Activated CD4-positive, alpha-beta T cell treated with anti-CD3 and anti-CD28 coated beads for 36 hours (primary cell): Measurements from ENCODE around the gene MLST8. TPM values are rescaled to one million over a fixed set of nuclear protein-coding genes. Genes with fewer than 3 reads are reported as not detected.

ENCODE experiments used
- ATAC-seq: fragments of 200-7000 bp; cut with Tn5 transposase; one replicate; pipeline ENCODE4 v1.10.0; 2021; ENCODE audit warnings: mild to moderate bottlenecking, moderate library complexity
- CTCF ChIA-PET: fragments of 350-600 bp; sonication (Branson Sonifier 250); formaldehyde crosslinking; loops from one replicate; lab custom pipeline; 2021; ENCODE audit warnings: antibody characterized with exemption; lab: Charles Lee
- POLR2A ChIA-PET: fragments of 350-600 bp; sonication (Branson Sonifier 250); formaldehyde crosslinking; loops from one replicate; lab custom pipeline; 2021; ENCODE audit warnings: antibody characterized with exemption, inconsistent platforms; lab: Charles Lee
- DNase-seq: peaks from one replicate; pipeline ENCODE4 v3.0.0-alpha.2; 2020
- H3K27ac Mint-ChIP-seq: one replicate; pipeline ENCODE4 v1.8.0; 2021; ENCODE audit warnings: mixed read lengths
- H3K27me3 Mint-ChIP-seq: one replicate; pipeline ENCODE4 v1.8.0; 2021; ENCODE audit warnings: mixed read lengths
- H3K36me3 Mint-ChIP-seq: one replicate; pipeline ENCODE4 v1.8.0; 2021; ENCODE audit warnings: low read depth, mixed read lengths
- H3K4me1 Mint-ChIP-seq: one replicate; pipeline ENCODE4 v1.8.0; 2021; ENCODE audit warnings: mixed read lengths
- H3K4me3 Mint-ChIP-seq: one replicate; pipeline ENCODE4 v1.8.0; 2021; ENCODE audit warnings: mild to moderate bottlenecking, moderate library complexity, mixed read lengths
- H3K9me3 Mint-ChIP-seq: one replicate; pipeline ENCODE4 v1.8.0; 2021; ENCODE audit warnings: low read depth, mixed read lengths
- intact Hi-C, 2 experiments: fragments of 100-400 bp; cut with DNase I in 1 of 2; cut with micrococcal nuclease in 1 of 2; formaldehyde crosslinking; loops; one replicate each; pipeline versions ENCODE4 v1.14.2 to v1.15.1; 2022 to 2024; cut with DNase I, micrococcal nuclease
- total RNA-seq, 2 experiments: library from RNA; stranded (reverse); gene quantifications; one replicate each; pipeline ENCODE4 v1.2.3, GENCODE V29; 2021

MLST8 gene
- total RNA-seq, 2 experiments from 2014 or later: 61.3 to 76.1 TPM

- intact Hi-C loops: no loop called here
- Mint-ChIP-seq H3K27me3 (no peaks in the 10 kb centered on the region), H3K4me3 (no peak overlapping the region), H3K4me1 (no peaks in the 10 kb centered on the region), H3K9me3 (no peaks in the 10 kb centered on the region), H3K27ac (no peak overlapping the region), H3K36me3 (no peaks in the 10 kb centered on the region)
- POLR2A ChIA-PET: no interaction called here
- ATAC-seq (no peak), DNase-seq (no peak)
- CTCF ChIA-PET: no interaction called here
These were observed 21.6 kb upstream of the MLST8 start for GRCh38 chr16:2183671-2184070.

DNA sequence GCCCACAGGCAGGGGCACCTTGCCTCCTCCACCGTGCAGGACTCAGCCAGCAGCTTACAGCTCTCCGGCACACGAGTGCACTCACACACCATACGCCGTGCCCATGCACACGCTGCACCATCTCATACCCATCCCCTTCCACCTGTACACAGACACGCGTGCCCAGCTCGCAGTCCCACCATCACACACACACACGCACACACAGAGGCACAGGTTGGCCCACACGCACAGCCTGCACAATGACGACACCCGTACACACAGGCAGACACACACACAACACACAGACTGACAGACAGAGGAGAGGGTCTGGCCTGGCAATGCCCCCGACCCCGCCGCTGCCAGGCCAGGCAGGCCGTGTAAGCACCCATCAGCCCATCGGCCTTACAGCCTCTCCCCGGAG is 20.9 kb upstream of the MLST8 start:
- Mint-ChIP-seq H3K36me3 (no peaks in the 10 kb centered on the region), H3K27ac (no peak overlapping the region), H3K4me1 (no peaks in the 10 kb centered on the region), H3K4me3 (no peak overlapping the region), H3K9me3 (no peaks in the 10 kb centered on the region), H3K27me3 (no peaks in the 10 kb centered on the region)
- CTCF ChIA-PET: no interaction called here
- ATAC-seq (no peak), DNase-seq (no peak)
- intact Hi-C loops: no loop called here
- POLR2A ChIA-PET: no interaction called here

DNA sequence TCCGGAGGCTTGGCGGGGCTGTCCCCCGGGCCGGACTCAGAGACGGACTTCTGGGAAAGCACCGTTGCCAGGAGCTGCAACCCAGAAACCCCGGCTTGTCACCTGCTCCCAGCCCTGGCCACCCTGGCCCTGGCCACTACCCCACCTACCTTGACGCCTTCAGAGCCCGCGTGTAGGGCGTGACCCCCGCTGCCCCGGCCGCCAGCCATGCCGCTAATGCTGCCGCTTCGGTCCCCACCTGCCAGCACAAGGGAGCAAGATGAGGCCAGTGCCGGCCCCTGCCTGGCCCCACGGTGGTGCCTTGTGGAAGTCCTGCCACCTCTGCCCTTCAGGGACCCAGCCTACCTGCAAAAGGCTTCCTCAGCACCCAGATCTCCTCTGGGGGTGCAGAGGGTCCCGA is 20.3 kb upstream of the MLST8 start:
- Mint-ChIP-seq H3K27ac (no peak overlapping the region), H3K4me1 (no peaks in the 10 kb centered on the region), H3K9me3 (no peaks in the 10 kb centered on the region), H3K27me3 (no peaks in the 10 kb centered on the region), H3K36me3 (no peaks in the 10 kb centered on the region), H3K4me3 (no peak overlapping the region)
- ATAC-seq (no peak), DNase-seq (no peak)
- CTCF ChIA-PET: no interaction called here
- POLR2A ChIA-PET: no interaction called here
- intact Hi-C loops: no loop called here

- H3K27ac Mint-ChIP-seq: no peak overlapping the region
- intact Hi-C loops: no loop called here
- ChIA-PET POLR2A (no interaction called here), CTCF (no interaction called here)
- no peaks in the 10 kb centered on the region for H3K36me3 Mint-ChIP-seq
- ATAC-seq (no peak), DNase-seq (no peak)
- H3K27me3 Mint-ChIP-seq: no peaks in the 10 kb centered on the region
- no peaks in the 10 kb centered on the region for H3K4me1 Mint-ChIP-seq
- no peaks in the 10 kb centered on the region for H3K9me3 Mint-ChIP-seq
- H3K4me3 Mint-ChIP-seq: no peak overlapping the region
These were observed 19.2 kb upstream of the MLST8 start for GRCh38 chr16:2186064-2186463.

DNA sequence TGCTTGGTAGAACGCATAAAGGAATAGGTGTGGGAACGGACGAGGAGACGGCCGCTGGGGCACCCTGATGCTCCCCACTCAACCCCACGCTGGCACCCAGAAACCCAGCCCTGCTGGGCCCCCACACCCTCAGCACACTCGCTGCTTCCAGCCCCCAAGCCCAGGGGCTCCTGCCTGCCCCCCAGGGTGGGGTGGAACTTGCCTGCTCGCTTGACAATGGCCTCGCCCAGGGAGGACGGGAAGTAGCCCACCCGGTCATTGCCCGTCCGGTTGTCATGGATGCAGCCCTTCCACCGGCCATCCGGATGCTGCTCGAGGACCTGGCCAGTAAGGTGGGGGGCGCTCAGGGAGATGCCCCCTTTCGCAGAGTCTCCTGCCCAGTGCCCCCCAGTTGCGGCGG is 18.7 kb upstream of the MLST8 start:
- POLR2A ChIA-PET: no interaction called here
- no peaks in the 10 kb centered on the region for H3K9me3 Mint-ChIP-seq
- intact Hi-C loops: no loop called here
- H3K4me3 Mint-ChIP-seq: no peak overlapping the region
- no peaks in the 10 kb centered on the region for H3K4me1 Mint-ChIP-seq
- ATAC-seq: no peak
- CTCF ChIA-PET: no interaction called here
- no peak for DNase-seq
- no peaks in the 10 kb centered on the region for H3K27me3 Mint-ChIP-seq
- H3K36me3 Mint-ChIP-seq: no peaks in the 10 kb centered on the region
- no peak overlapping the region for H3K27ac Mint-ChIP-seq

- DNase-seq (no peak), ATAC-seq (no peak)
- CTCF ChIA-PET: no interaction called here
- Mint-ChIP-seq H3K27me3 (no peaks in the 10 kb centered on the region), H3K36me3 (no peaks in the 10 kb centered on the region), H3K9me3 (no peaks in the 10 kb centered on the region), H3K27ac (no peak overlapping the region), H3K4me3 (no peak overlapping the region), H3K4me1 (no peaks in the 10 kb centered on the region)
- intact Hi-C loops: no loop called here
- POLR2A ChIA-PET: interaction anchor here (0.7 kb wide), 1 partner anchor 247 kb away, joined by 4 read pairs; no protein-coding TSS in a partner anchor
These were observed 18.0 kb upstream of the MLST8 start for GRCh38 chr16:2187212-2187611.

DNA sequence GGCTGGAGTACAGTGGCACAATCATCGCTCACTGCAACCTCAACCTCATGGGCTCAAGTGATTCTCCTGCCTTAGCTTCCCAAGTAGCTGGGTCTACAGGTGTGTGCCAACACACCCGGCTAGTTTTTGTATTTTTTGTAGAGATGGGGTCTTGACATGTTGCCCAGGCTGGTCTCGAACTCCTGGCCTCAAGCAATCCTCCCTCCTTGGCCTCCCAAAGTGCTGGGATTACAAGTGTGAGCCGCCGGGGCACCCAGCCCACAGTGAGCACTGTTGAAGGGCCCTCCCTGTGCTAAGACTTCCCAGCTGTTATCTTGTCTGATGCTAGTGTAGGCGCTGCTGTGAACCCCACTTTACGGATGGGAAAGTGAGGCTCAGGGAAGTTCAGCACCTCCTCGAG is 16.9 kb upstream of the MLST8 start:
- Mint-ChIP-seq H3K4me3 (no peak overlapping the region), H3K27ac (no peak overlapping the region), H3K4me1 (no peaks in the 10 kb centered on the region), H3K36me3 (no peaks in the 10 kb centered on the region), H3K9me3 (no peaks in the 10 kb centered on the region), H3K27me3 (no peaks in the 10 kb centered on the region)
- POLR2A ChIA-PET: interaction anchor here (1.1 kb wide), 1 partner anchor 33 kb away, joined by 6 read pairs; the partner anchor contains the start of gene TRAF7
- intact Hi-C loops: no loop called here
- ATAC-seq: no peak
- CTCF ChIA-PET: no interaction called here
- DNase-seq: no peak

GRCh38 chr16:2189252-2189893 is 15.9 kb upstream of the MLST8 start:
- Mint-ChIP-seq H3K9me3 (no peaks in the 10 kb centered on the region), H3K27ac (no peak overlapping the region), H3K4me3 (no peak overlapping the region), H3K4me1 (no peaks in the 10 kb centered on the region), H3K36me3 (no peaks in the 10 kb centered on the region), H3K27me3 (no peaks in the 10 kb centered on the region)
- intact Hi-C loops: no loop called here
- no peak for DNase-seq
- ChIA-PET CTCF (interaction anchor here (0.6 kb wide), 1 partner anchor 22 kb away, joined by 3 read pairs; no protein-coding TSS in a partner anchor), POLR2A (interaction anchor here (0.7 kb wide), 1 partner anchor 201 kb away, joined by 3 read pairs; no protein-coding TSS in a partner anchor)
- ATAC-seq: no peak

GRCh38 chr16:2190002-2190658 is 15.1 kb upstream of the MLST8 start:
- peaks cover 4% of the 10 kb centered on the region for H3K4me1 Mint-ChIP-seq
- no peak overlapping the region for H3K4me3 Mint-ChIP-seq
- POLR2A ChIA-PET: interaction anchor here (0.7 kb wide), 1 partner anchor 201 kb away, joined by 3 read pairs; no protein-coding TSS in a partner anchor
- H3K9me3 Mint-ChIP-seq: no peaks in the 10 kb centered on the region
- H3K36me3 Mint-ChIP-seq: no peaks in the 10 kb centered on the region
- intact Hi-C loops: no loop called here
- H3K27ac Mint-ChIP-seq: no peak overlapping the region
- CTCF ChIA-PET: interaction anchor here (0.6 kb wide), 1 partner anchor 23 kb away, joined by 3 read pairs; no protein-coding TSS in a partner anchor
- ATAC-seq: no peak
- peaks cover 5% of the 10 kb centered on the region for H3K27me3 Mint-ChIP-seq
- no peak for DNase-seq

- H3K9me3 Mint-ChIP-seq: no peaks in the 10 kb centered on the region
- peaks cover 7% of the 10 kb centered on the region for H3K27me3 Mint-ChIP-seq
- intact Hi-C loops: no loop called here
- CTCF ChIA-PET: interaction anchor here (0.5 kb wide), 1 partner anchor 199 kb away, joined by 3 read pairs; no protein-coding TSS in a partner anchor
- no peak overlapping the region for H3K4me3 Mint-ChIP-seq
- POLR2A ChIA-PET: interaction anchor here (0.6 to 0.7 kb wide), 2 partner anchors 20 to 35 kb away, joined by 3 read pairs; partner anchors contain the start of genes BRICD5 and TRAF7
- ATAC-seq (no peak), DNase-seq (no peak)
- H3K36me3 Mint-ChIP-seq: no peaks in the 10 kb centered on the region
- H3K27ac Mint-ChIP-seq: no peak overlapping the region
- peaks cover 5% of the 10 kb centered on the region for H3K4me1 Mint-ChIP-seq
These were observed 14.4 kb upstream of the MLST8 start for GRCh38 chr16:2190659-2191445.

DNA sequence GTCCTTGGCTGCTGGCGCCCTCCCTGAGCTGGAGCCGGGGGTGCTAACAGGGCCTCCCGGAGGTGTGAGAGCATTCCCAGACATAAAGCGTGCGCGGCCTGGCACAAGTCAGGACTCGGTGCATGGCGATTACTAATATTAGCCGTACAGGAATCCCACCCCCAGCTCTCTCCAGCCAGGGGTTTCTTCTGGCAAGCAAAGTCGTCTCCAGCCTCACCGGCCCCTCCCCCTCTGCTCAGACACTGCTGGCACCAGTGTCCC is 13.9 kb upstream of the MLST8 start:
- H3K9me3 Mint-ChIP-seq: no peaks in the 10 kb centered on the region

More for the DNA sequence above, 13.9 kb upstream of the MLST8 start:
- no peak for DNase-seq
- no peaks in the 10 kb centered on the region for H3K36me3 Mint-ChIP-seq
- H3K27ac Mint-ChIP-seq: no peak overlapping the region
- no peak for ATAC-seq
- intact Hi-C loops: no loop called here
- peaks cover 7% of the 10 kb centered on the region for H3K27me3 Mint-ChIP-seq
- ChIA-PET CTCF (interaction anchor here (0.5 kb wide), 1 partner anchor 198 kb away, joined by 3 read pairs; no protein-coding TSS in a partner anchor), POLR2A (interaction anchor here (0.6 to 0.7 kb wide), 2 partner anchors 19 to 36 kb away, joined by 3 read pairs; partner anchors contain the start of genes BRICD5 and TRAF7)
- H3K4me1 Mint-ChIP-seq: peaks cover 5% of the 10 kb centered on the region
- no peak overlapping the region for H3K4me3 Mint-ChIP-seq
